GM19099 (cell line): ENCODE measurements around the gene GC.

Experiments used
- POLR2A ChIP-seq: IDR thresholded peaks from 3 replicates; pipeline ENCODE4 v1.6.1; 2011; ENCODE audit warnings: low read depth; ENCODE audit not compliant: insufficient read length; ENCODE audit errors: extremely low read depth

Gene GC

DNA sequence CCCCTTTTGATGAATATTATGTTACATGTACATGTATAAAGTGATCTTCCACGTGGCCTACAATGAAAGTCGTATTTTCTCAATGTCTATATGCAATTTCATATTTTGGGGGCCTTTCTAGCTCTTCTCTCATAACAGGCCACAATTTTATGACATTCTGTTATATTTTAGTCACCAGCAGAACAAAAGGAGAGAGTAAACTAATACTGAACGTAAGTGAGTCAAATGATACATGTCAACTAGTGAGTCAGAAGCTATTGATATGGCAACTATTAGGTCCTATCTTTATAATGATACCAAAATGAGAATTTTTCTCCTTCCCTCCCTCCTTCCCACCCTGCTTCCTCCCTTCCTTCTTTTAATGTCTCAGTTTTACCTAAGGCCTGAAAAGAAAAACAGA, 14.4 kb downstream of the GC start:
- no peak for TF ChIP-seq POLR2A

GRCh38 chr4:71768123-71768522, 15.8 kb downstream of the GC start:
- TF ChIP-seq POLR2A, result no peak

- no peak for TF ChIP-seq POLR2A
These were observed 18.0 kb downstream of the GC start for GRCh38 chr4:71765821-71766383.

- TF ChIP-seq POLR2A, result no peak
These were observed 18.5 kb downstream of the GC start for GRCh38 chr4:71765350-71765749.

DNA sequence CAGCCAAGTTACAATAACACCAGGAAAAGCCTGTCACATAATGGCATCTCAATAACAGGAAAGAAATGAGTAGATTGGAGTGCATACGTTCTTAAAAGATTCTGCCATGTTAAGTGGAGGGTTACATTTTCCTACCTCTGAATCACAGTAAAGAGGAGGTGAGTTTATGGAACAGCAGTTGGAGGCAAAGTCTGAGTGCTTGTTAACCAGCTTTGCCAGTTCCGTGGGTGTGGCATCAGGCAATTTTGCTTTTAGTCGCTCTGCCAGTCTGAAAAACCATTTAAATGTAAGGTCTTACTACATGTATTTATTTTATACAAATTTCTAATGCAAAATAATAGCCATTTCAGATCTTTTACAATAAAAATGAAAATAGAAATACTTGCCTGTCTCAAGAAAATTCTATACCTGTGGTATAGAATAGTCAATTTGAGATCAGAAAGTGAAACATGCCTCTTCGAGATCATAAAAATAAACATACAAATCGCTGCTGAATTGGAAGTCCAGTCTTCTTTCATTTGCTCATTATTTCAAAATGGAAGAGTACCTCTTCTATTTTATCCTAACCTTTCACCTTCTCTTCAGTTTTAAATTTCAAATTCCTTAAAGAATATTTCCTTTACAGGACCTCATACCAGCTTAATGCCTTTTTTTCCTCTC, 31.4 kb downstream of the GC start:
- TF ChIP-seq POLR2A, result no peak

GRCh38 chr4:71749008-71749594, 34.8 kb downstream of the GC start:
- no peak for TF ChIP-seq POLR2A

- no peak for TF ChIP-seq POLR2A
These were observed 37.5 kb downstream of the GC start for GRCh38 chr4:71746379-71746778.

- no peak for TF ChIP-seq POLR2A
These were observed 51.2 kb downstream of the GC start for GRCh38 chr4:71732706-71733105.

DNA sequence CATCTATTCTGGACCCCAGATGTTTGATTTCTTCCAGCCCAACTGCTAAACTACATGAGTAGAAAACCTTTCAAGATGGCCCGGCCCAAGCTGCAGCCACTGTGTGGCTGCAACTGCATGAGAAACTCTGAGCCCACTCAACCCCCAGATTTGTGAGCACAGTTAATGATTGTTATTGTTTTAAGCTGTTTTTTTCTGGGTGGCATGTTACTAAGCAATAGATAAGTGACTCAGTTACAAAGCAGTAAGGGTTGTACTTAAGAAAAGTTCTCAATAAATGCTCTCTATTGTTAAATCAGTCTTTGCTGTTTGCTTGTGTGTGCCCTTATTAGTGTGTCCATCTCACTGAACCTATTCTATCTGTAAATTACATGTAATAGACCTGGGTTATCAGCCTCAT, 51.8 kb downstream of the GC start:
- TF ChIP-seq POLR2A, result no peak

GRCh38 chr4:71729856-71730255, 54.0 kb downstream of the GC start:
- TF ChIP-seq POLR2A, result no peak

DNA sequence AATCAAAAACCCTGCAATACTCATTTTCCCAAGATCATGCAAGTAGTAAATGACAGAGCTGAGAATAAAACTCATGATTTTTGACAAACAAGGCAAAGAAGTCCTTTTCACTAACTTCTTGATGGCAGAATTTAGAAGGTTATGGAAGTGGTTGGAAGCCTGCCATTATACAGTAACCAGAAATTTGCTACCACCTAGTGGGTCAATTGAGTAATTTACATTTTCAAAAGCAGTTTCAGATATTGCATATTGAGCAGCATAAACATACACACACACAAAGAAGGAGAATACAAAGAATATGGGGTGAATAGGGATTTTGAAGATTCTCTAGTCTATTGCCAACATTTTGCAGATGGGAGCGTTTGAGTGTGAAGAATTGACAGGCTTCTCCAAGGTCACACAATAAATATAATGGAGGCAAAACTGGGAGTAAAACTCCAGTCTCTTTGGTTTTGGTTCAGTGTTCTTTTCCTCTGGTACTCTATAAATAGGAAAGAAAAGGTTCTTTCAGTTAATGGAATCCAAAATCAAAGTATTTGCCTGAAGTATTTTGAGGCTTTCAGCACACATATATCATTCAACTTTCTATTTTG, 70.2 kb downstream of the GC start:
- no peak for TF ChIP-seq POLR2A

- no peak for TF ChIP-seq POLR2A
These were observed 71.9 kb downstream of the GC start for GRCh38 chr4:71711985-71712348.

DNA sequence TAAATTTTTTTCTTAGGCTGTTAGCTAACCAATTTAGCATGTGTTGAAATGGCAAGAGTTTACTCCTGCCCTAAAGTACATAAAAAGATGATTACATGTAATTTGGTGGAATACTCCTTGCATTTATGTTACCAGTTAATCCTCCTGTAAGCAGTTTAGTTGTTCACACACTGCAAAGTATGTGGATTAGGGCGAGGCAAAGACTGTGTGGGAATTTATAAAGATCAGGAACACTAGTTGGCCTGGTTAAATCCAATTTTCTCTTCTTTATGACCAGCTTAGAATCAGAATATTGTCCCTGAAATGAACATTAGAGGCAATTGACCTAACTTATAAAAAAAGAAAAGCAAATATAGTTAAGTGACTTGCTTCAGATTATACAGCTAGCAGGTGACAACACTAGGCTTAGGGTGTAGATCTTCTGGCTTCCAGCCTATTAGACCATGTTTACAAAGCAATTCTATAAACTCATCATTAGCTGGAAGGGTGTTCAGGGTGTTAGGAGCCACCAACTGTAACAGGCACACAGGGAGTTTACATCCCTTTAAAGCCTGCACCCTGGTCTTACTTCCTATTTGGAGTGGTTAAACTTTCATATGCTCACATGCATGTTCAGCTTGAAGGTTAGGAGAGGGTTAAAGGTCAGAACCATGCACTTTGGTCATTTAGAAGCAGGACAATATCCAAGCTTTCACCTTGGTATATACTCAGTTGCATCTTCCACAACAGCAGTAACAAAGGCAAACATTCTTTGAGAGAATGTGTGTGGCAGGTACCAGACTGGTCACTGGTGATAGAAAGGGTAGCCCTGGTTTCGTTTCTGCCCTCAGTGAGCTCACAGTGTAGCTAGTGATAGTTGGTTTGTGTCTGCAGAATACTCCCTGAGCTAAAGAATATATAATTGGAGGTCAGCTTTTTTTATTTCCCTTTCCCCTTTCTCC, 72.6 kb downstream of the GC start:
- no peak for TF ChIP-seq POLR2A

DNA sequence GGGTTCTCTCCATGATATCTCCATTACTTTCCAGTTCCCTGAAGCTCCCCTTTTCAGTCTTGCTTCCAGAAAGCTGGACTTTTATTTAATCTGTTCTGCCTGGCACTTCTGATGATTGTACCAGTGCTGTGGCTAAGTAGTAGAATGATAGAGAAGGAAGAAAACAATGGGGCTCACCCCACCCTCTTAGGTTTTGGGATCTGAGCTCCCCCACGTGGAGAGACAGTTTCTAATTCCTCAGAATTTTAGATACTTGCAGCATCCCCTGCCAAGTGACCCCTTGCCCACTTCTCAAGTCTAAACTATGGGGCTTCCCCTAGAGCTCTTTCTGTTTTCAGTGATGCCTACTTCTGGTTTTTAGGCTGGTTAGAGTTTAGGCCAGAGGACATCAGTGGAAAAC, 73.9 kb downstream of the GC start:
- no peak for TF ChIP-seq POLR2A

- TF ChIP-seq POLR2A, result no peak
These were observed 85.7 kb downstream of the GC start for GRCh38 chr4:71698141-71698540.
